Bronchus fibroblast of lung (primary cell): ENCODE results near the gene HTR1D. TPM values are rescaled to one million over a fixed set of nuclear protein-coding genes. Genes with fewer than 3 reads are reported as not detected.

Experiments used
- total RNA-seq: library from RNA; depleted of rRNA; stranded (reverse); fragments of >200 nt; gene quantifications from 2 replicates; pipeline ENCODE4 v1.2.3, GENCODE V29; 2015

Gene HTR1D, protein sequence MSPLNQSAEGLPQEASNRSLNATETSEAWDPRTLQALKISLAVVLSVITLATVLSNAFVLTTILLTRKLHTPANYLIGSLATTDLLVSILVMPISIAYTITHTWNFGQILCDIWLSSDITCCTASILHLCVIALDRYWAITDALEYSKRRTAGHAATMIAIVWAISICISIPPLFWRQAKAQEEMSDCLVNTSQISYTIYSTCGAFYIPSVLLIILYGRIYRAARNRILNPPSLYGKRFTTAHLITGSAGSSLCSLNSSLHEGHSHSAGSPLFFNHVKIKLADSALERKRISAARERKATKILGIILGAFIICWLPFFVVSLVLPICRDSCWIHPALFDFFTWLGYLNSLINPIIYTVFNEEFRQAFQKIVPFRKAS
- total RNA-seq, result not detected in 2 replicates

DNA sequence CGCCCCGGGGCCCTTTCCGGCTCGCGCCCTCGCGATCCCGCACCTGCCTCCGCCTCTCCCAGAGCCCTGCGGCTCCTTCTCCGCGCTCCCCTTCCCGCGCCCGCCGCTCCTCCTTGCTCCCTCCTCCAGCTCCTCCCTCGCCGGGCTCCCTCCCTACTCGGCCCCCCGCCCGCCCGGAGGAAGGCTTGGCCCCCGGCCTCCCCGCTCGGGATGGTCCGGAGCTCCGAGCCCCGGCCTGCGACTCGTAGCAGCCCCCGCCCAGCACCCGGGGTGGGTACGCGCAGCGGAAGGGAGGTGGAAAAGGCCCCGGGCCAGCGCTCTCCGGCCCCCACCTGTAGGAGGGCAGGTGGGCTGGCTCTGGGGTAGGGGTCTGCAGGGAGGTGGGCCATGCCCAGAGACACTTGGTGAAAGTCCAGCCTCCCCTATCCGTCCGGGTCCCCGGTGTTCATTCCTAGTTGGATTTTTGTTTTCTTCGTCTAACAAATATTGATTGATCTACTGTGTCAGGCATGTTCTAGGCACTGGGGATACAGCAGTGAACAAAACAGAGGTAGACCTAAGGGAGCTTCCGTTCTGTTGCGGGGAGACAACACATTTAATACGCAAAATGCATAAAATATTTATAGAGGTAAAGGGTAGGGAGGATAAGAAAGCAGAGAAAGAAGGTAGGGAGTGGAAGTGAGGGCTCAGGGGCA lies at the start of gene HTR1D:
Gene HTR1D, minus strand, starts transcription at position 82 of the 695 bp plus-strand sequence. CDS start 23,283 bp downstream, outside the sequence.

DNA sequence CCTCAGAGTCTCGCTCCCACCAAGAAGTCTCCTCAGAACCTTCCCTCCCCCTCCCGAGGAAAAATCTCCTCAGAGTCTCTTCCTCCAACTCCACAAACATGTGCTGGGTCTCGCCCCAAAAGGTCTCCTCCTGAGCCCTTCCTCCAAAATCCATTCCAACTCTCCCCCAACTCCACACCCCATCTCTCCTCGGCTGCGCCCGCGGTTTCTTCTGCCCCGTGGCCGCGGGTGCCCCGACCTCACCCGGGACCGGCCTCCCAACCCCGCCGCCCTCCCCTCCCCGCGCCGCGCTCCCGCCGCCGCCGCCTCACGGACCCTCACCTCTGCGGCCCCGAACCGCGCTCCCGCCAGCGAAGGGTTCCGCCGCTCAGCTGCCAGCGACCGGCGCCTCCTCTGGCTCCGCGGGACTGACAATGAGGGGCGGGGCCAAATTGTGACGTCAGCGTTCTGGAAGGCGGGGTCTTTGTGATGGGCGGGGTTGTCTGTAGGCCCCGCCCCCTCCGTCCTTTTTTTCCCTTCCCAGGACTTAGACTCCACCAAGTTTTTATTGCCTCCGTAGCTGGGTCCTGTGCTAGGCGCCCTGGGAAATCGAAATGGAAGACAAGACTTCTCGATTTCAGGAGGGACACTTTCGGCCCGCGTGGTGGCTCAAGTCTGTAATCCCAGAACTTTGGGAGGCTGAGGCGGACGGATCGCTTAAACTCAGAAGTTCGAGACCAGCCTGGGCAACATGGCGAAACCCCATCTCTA lies 48.7 kb downstream of the HTR1D start, which contains the start of gene LUZP1:
Gene LUZP1, minus strand, starts transcription at position 412 of the 750 bp plus-strand sequence.

Other genes starting within 250 kb of the HTR1D start
- gene LACTBL1, start 244.6 kb downstream of the HTR1D start, total RNA-seq, result not detected in 2 replicates
- gene TEX46, start 201.7 kb downstream of the HTR1D start, total RNA-seq, result not detected in 2 replicates
- gene KDM1A, start 198.0 kb downstream of the HTR1D start, total RNA-seq, result 101 and 105 TPM in 2 replicates
- 8.9 and 10.6 TPM in 2 replicates for gene LUZP1, start 48.6 kb downstream of the HTR1D start, total RNA-seq
- gene HNRNPR, start 126.8 kb upstream of the HTR1D start, total RNA-seq, result 67.9 and 88.1 TPM in 2 replicates
- gene ZNF436, start 152.3 kb upstream of the HTR1D start, total RNA-seq, result 5.1 and 5.7 TPM in 2 replicates
- gene TCEA3, start 207.2 kb upstream of the HTR1D start, total RNA-seq, result 4.8 and 5.9 TPM in 2 replicates